Loucy (cell line): ENCODE results near the gene L3MBTL4.
"Not testable (repeated sequence)": the region's sequence is repeated elsewhere in the genome, so short reads cannot be mapped to it uniquely, and the experiment has no call there.

Experiments
- CTCF ChIP-seq: fragments of 200-600 bp; sonication (generic); conservative IDR thresholded peaks from 2 replicates; pipeline ENCODE4 v1.5.1; 2014; ENCODE audit warnings: mild to moderate bottlenecking, antibody characterized with exemption, low read length
- EZH2phosphoT487 ChIP-seq: fragments of 200-600 bp; IDR thresholded peaks from 2 replicates; pipeline ENCODE4 v1.6.1; 2018; ENCODE audit warnings: antibody characterized with exemption, mild to moderate bottlenecking, moderate library complexity, borderline replicate concordance

DNA sequence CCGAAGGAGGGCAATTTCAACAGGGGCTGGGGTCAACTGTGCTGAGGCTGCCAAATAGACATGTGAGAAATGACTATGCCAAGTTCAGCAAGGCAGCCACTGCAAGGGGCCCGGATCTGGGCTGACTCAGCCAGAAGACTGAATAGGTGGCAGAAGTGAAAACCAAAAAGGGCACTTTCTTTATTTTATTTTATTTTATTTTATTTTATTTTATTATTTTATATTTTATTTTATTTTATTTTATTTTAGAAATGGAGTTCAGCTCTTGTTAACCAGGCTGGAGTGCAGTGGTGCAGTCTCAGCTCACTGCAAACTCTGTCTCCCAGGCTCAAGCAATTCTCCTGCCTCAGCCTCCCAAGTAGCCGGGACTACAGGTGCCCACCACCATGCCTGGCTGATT lies 228.9 kb downstream of the L3MBTL4 start:
- not testable (repeated sequence) for TF ChIP-seq CTCF, EZH2phosphoT487
